ENCODE results near the gene SNAI1. TPM values are rescaled to one million over a fixed set of nuclear protein-coding genes. Genes with fewer than 3 reads are reported as not detected.
"Not testable (repeated sequence)": the region's sequence is repeated elsewhere in the genome, so short reads cannot be mapped to it uniquely, and the experiment has no call there.

SNAI1 gene
- total RNA-seq, 2 experiments from 2014 or later = 0.82 to 0.93 TPM

DNA sequence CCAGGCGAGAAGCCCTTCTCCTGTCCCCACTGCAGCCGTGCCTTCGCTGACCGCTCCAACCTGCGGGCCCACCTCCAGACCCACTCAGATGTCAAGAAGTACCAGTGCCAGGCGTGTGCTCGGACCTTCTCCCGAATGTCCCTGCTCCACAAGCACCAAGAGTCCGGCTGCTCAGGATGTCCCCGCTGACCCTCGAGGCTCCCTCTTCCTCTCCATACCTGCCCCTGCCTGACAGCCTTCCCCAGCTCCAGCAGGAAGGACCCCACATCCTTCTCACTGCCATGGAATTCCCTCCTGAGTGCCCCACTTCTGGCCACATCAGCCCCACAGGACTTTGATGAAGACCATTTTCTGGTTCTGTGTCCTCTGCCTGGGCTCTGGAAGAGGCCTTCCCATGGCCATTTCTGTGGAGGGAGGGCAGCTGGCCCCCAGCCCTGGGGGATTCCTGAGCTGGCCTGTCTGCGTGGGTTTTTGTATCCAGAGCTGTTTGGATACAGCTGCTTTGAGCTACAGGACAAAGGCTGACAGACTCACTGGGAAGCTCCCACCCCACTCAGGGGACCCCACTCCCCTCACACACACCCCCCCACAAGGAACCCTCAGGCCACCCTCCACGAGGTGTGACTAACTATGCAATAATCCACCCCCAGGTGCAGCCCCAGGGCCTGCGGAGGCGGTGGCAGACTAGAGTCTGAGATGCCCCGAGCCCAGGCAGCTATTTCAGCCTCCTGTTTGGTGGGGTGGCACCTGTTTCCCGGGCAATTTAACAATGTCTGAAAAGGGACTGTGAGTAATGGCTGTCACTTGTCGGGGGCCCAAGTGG lies 5.3 kb downstream of the SNAI1 start:
- no peaks in the 10 kb centered on the region for H3K36me3 Mint-ChIP-seq
- no peaks in the 10 kb centered on the region for H3K9me3 Mint-ChIP-seq
- DNase-seq = no peak
- no peak overlapping the region for H3K4me3 Mint-ChIP-seq
- no peak overlapping the region for H3K27ac Mint-ChIP-seq
- peaks cover 12% of the 10 kb centered on the region for H3K4me1 Mint-ChIP-seq
- H3K27me3 Mint-ChIP-seq = peaks cover 3% of the 10 kb centered on the region

- H3K4me1 Mint-ChIP-seq = peaks cover 7% of the 10 kb centered on the region
- no peaks in the 10 kb centered on the region for H3K9me3 Mint-ChIP-seq
- DNase-seq = no peak
- H3K4me3 Mint-ChIP-seq = no peak overlapping the region
- H3K27ac Mint-ChIP-seq = no peak overlapping the region
- no peaks in the 10 kb centered on the region for H3K36me3 Mint-ChIP-seq
- peaks cover 3% of the 10 kb centered on the region for H3K27me3 Mint-ChIP-seq
Measured at GRCh38 chr20:49989234-49990065, 6.7 kb downstream of the SNAI1 start.

DNA sequence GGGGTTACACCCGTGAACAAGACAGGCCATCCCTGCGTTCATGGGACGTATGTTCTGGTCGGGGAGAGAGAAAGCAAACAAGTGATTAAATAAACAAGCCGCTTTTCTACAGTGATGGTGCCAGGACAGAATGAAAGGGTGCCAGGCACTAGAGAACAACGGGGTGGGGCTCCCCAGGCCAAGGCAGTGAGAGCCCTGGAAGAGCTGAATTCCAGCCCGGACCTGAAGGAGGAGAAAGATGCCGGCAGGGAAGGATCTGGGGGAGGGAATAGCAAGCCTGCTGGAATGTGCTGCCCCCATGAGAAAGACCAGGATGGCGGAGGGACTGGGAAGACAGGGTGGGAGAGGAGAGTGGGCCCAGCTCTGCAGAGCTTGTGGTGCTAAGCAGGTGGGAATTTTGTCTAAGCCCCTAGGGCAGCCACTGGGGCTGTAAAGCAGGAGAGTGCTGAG lies 7.5 kb downstream of the SNAI1 start:
- DNase-seq = no peak
- Mint-ChIP-seq H3K9me3 (no peaks in the 10 kb centered on the region), H3K4me3 (no peak overlapping the region), H3K27me3 (peaks cover 3% of the 10 kb centered on the region), H3K27ac (no peak overlapping the region), H3K4me1 (peaks cover 7% of the 10 kb centered on the region), H3K36me3 (no peaks in the 10 kb centered on the region)

DNA sequence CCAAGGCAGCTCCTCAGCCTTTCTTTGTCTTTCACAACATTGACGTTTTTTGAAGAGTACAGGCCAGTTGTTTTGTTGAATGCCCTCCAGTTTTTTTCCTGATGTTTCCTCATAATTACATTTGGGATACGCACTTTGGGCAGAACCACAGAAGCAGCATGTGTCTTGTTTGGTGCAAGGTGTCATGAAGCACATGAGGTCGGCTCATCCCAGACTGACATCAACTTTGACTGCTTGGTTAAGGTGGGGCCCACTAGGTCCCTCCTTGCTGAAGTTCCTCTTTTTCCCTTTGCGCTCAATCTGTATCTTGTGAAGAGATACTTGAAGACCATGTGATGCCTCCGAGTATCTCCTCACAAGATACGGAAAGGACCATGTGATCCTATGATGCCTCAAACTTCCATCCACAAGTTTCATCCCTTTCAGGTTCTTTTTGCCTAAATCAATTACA lies 10.5 kb downstream of the SNAI1 start:
- Mint-ChIP-seq H3K27ac (no peak overlapping the region), H3K36me3 (no peaks in the 10 kb centered on the region)
- DNase-seq = no peak

GRCh38 chr20:49995586-49995985 lies 12.8 kb downstream of the SNAI1 start:
- no peak overlapping the region for H3K4me3 Mint-ChIP-seq
- no peaks in the 10 kb centered on the region for H3K9me3 Mint-ChIP-seq
- DNase-seq = no peak
- no peaks in the 10 kb centered on the region for H3K36me3 Mint-ChIP-seq
- no peaks in the 10 kb centered on the region for H3K27me3 Mint-ChIP-seq
- no peak overlapping the region for H3K27ac Mint-ChIP-seq
- H3K4me1 Mint-ChIP-seq = peaks cover 5% of the 10 kb centered on the region

More for the DNA sequence above, 10.5 kb downstream of the SNAI1 start:
- Mint-ChIP-seq H3K27me3 (peaks cover 3% of the 10 kb centered on the region), H3K4me3 (no peak overlapping the region), H3K9me3 (no peaks in the 10 kb centered on the region), H3K4me1 (peaks cover 7% of the 10 kb centered on the region)

- DNase-seq, H3K27me3 Mint-ChIP-seq, H3K36me3 Mint-ChIP-seq, H3K4me3 Mint-ChIP-seq, H3K27ac Mint-ChIP-seq, H3K9me3 Mint-ChIP-seq: not testable (repeated sequence)
- peaks cover 16% of the 10 kb centered on the region for H3K4me1 Mint-ChIP-seq
Measured at GRCh38 chr20:49998478-49999188, 15.9 kb downstream of the SNAI1 start.

DNA sequence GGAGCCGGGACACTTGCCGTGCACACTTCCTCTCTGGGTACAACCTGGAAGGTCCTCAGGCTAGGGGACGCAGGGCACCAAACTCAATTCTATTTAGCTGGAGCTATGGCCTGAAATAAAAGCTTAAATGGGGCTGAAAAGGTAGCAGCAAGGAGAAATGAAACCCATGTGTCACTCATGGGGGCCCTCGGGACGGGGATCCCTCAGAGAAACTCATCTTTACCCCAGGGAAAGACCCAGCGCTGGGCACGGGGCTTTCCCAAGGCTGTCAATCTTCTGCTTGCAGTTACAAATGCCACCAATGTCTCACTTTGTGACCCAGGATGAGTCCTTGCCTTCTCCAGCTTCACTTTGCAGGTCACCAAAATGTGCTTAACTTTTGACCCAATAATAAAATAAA lies 16.5 kb downstream of the SNAI1 start:
- Mint-ChIP-seq H3K4me1 (peaks cover 16% of the 10 kb centered on the region), H3K4me3 (no peak overlapping the region), H3K9me3 (no peaks in the 10 kb centered on the region), H3K27me3 (no peaks in the 10 kb centered on the region), H3K36me3 (no peaks in the 10 kb centered on the region), H3K27ac (no peak overlapping the region)
- DNase-seq = peak; percentile 69

DNA sequence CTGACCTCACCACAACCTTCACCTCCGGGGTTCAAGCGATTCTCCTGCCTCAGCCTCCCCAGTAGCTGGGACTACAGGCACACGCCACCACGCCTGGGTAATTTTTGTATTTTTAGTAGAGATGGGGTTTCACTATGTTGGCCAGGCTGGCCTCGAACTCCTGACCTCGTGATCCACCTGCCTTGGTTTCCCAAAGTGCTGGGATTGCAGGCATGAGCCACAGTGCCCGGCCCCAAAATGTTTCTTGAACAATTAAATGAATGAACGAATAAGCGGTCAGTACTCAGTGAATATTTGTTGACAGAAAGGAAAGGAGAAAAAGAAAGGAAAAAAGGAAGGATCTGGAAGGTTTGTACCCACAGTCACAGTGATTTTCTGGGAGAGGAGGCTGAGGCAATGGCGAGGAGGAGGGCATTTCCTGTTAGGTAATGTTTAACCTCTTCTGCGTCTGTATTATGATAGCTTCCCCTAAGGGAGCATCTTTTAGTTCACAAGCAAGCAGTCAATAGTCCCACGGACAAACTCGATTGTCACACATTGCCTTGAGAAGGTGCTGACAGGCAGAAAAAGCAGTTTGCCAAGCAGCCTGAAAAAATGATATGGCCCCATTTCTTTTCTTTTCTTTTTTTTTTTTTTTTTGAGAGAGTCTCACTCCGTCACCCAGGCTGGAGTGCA lies 17.9 kb downstream of the SNAI1 start:
- DNase-seq, H3K9me3 Mint-ChIP-seq, H3K36me3 Mint-ChIP-seq, H3K27ac Mint-ChIP-seq, H3K27me3 Mint-ChIP-seq, H3K4me3 Mint-ChIP-seq: not testable (repeated sequence)
- peaks cover 22% of the 10 kb centered on the region for H3K4me1 Mint-ChIP-seq

DNA sequence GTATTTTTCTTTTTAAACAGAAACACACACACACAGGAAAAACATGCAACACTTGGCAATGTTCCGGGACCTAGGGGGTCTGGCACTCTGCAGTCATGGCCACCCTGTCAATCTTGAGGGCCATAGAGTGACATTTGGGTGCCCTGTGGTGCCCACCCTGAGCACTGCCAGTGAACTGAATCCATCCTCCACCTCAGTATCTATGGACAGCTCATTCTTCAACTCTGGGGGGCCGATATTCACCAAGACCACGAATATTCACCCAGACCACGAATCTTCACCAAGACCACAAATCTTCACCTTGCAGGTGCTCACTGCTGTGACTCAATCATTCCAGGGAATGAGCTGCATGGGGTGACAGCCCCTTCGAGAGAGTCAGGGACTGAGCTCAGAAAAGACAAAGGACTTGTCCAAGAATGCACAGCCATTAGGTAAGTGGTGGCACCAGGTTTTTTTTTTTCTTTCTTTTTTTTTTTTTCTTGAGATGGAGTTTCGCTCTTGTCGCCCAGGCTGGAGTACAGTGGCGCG lies 19.1 kb downstream of the SNAI1 start:
- Mint-ChIP-seq H3K4me3 (no peak overlapping the region), H3K9me3 (no peaks in the 10 kb centered on the region), H3K36me3 (no peaks in the 10 kb centered on the region), H3K4me1 (peaks cover 25% of the 10 kb centered on the region), H3K27ac (no peak overlapping the region), H3K27me3 (peaks cover 8% of the 10 kb centered on the region)
- DNase-seq = peak; percentile 48

DNA sequence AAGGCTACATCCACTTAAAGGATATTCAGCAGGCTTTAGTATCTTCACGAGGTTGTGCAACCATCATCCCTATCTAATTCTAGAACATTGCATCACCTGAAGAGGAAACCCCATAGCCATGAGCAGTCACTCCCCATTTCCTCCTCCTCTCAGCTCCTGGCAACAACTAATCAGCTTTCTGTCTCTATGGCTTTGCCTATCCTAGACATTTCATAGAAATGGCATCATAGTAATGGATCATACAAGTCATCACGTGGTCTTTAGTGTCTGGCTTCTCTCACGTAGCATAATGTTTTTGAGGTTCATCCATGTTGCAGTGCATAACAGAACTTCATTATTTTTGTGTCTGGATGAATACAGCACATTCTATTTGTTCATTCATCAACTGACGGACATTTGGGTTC lies 20.5 kb downstream of the SNAI1 start:
- Mint-ChIP-seq H3K9me3 (no peaks in the 10 kb centered on the region), H3K36me3 (no peaks in the 10 kb centered on the region), H3K4me1 (peaks cover 25% of the 10 kb centered on the region), H3K27me3 (peaks cover 16% of the 10 kb centered on the region), H3K27ac (no peak overlapping the region), H3K4me3 (no peak overlapping the region)
- no peak for DNase-seq

DNA sequence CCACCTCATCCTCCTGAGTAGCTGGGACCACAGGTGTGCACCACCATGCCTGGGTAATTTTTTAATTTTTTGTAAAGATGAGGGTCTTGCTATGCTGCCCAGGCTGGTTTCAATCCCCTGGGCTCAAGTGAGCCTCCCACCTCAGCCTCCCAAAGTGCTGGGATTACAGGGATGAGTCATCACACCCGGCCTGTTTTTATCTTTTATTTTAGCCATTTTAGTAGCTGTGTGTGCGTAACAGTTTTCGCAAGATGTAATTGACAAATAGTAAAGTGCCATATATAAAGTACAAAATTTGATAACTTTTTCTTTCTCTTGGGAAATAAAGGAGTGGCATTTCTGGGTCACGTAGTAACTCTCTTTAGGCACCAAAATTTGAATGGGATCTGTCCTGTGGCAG lies 21.4 kb downstream of the SNAI1 start:
- Mint-ChIP-seq H3K27me3 (peaks cover 17% of the 10 kb centered on the region), H3K27ac (no peak overlapping the region), H3K9me3 (no peaks in the 10 kb centered on the region), H3K36me3 (no peaks in the 10 kb centered on the region), H3K4me1 (peaks cover 23% of the 10 kb centered on the region), H3K4me3 (no peak overlapping the region)
- DNase-seq = no peak

DNA sequence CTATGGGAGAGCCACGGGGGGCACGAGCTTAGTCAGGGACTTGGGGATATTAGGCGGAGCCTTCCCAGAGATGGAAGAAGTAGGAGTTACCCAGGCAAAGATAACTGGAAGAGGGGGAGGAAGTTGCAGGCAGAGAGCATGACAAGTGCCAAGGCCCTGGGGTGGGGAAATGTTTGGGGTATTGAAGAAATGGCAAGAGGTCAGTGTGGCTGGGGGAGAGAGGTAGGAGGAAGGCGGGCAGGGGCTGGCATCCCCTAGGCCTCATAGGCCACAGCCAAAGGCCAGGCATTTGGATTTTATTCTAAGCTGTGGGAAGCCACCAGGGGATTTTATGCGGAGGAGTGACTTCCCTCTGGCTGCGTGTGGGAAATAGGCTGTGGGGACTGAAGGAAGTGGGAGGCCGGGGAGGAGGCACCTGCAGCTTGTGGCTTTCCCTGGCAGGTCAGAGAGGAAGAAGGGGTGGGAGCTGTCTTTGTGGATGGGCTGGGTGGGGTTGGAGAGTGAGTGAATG lies 22.7 kb downstream of the SNAI1 start:
- no peak overlapping the region for H3K27ac Mint-ChIP-seq
- no peaks in the 10 kb centered on the region for H3K9me3 Mint-ChIP-seq
- H3K27me3 Mint-ChIP-seq = peaks cover 25% of the 10 kb centered on the region
- H3K4me1 Mint-ChIP-seq = peaks cover 20% of the 10 kb centered on the region
- DNase-seq = no peak
- no peak overlapping the region for H3K4me3 Mint-ChIP-seq
- no peaks in the 10 kb centered on the region for H3K36me3 Mint-ChIP-seq

GRCh38 chr20:50007369-50007768 lies 24.6 kb downstream of the SNAI1 start:
- Mint-ChIP-seq H3K27me3 (peaks cover 35% of the 10 kb centered on the region), H3K4me3 (no peak overlapping the region), H3K36me3 (no peaks in the 10 kb centered on the region), H3K27ac (no peak overlapping the region), H3K9me3 (no peaks in the 10 kb centered on the region), H3K4me1 (peaks cover 15% of the 10 kb centered on the region)
- DNase-seq = no peak

GRCh38 chr20:50008007-50008406 lies 25.2 kb downstream of the SNAI1 start:
- Mint-ChIP-seq H3K27ac (no peak overlapping the region), H3K4me3 (no peak overlapping the region), H3K36me3 (no peaks in the 10 kb centered on the region), H3K27me3 (peaks cover 35% of the 10 kb centered on the region), H3K9me3 (no peaks in the 10 kb centered on the region), H3K4me1 (peaks cover 16% of the 10 kb centered on the region)
- no peak for DNase-seq

Data from activated naive CD8-positive, alpha-beta T cell treated with anti-CD3 and anti-CD28 coated beads for 36 hours (primary cell).